GM19468 (cell line): Measurements from ENCODE around the gene SERPINI1.
A peak's percentile ranks its signal among the peaks of the same experiment; 100 is the strongest.

Source experiments
- ATAC-seq: cut with Tn5 transposase; IDR thresholded peaks from one replicate; pipeline ENCODE4 v1.9.1; 2021; ENCODE audit warnings: mild to moderate bottlenecking, moderate library complexity, moderate number of reproducible peaks; ENCODE audit not compliant: unreplicated experiment; ENCODE audit errors: extremely low read depth

Gene SERPINI1

DNA sequence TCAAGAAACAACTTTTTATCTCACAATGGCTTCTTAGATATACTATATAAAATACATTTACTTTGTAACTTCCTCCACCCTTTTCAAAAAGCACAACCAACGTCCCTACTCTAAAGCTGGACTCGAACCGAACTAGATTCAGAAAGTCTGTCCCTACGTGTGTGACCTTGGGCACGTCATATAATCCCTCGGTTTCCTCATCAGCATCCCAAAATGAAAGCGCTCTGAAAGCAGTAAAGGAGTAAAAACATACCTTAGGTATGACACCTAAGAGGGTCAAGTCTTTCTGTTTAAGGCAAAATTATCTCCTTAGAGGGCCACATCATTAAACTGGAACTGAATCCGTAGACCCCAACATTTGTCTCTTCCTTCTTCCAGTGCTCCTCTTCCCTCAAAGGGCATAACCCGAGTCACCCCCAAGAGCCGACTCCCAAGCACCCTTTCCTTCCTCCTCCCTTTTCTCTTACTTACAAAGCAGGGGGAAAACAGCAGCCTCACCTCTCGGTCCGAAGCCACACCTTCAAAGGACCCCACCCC, 1.5 kb upstream of the SERPINI1 start:
- ATAC-seq = no peak

DNA sequence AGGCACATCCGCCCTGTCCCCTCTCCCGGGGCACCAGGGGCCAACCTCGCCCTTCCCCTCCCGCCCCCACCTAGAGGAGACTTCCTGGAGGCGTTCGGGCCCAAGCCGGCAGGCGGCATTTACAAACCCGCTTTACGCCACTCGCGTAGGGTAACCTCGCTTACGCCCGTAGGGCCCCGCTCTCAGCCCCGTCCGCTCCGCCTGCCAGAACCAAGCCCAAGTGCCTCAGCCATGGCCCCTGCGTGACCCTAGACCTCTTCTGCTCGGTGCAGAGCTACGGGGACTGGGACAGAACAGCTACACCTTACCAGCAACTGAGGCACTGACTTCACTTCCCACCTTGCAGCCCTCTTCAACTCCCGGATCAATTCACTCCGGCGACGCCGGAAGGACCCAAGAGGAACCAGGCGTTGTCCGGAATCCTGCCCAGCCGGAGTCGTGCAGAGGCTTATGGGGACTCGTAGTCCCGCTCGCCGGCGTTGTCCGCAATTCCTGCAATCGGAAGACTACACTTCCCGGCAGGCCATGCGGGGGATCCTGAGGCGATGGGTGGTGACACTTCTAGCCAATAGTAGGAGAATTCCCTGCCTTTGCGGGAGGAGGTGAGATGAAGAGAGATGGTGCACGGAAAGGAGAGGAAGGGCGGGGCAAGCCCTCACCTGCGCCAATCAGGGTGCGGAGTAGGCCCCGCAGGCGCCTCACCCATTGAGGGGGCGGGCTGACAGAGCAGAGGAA, 856 bp upstream of the SERPINI1 start, which contains the start of gene PDCD10:
TSS of gene PDCD10 (minus strand) at position 395 of the 735 bp plus-strand sequence. CDS start 14,735 bp downstream, outside the sequence.
- ATAC-seq = peak; percentile 90

DNA sequence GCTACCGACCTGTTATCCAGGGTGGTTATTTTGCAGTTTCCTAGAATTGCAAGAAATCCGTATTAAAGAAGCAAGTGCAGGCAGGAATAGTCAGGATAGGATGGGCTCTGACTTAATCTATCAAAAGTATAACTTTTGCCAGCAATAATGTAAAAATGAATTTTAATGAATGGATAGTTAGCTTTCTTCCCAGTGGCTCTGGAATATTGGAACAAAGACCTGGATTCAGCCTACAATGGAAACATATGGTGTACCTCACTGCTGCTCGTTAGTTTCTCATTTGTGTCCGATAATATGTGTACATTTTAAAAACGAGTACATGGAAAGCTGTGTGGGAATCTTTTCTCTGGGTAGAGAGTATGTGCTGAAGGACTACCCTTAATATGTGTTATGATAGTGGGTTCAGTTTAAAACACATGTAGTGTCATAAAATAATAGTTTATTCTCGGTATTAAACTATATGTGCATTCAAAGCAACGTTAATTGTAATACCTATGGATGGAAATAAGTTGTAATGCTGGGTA, 805 bp downstream of the SERPINI1 start:
- no peak for ATAC-seq

DNA sequence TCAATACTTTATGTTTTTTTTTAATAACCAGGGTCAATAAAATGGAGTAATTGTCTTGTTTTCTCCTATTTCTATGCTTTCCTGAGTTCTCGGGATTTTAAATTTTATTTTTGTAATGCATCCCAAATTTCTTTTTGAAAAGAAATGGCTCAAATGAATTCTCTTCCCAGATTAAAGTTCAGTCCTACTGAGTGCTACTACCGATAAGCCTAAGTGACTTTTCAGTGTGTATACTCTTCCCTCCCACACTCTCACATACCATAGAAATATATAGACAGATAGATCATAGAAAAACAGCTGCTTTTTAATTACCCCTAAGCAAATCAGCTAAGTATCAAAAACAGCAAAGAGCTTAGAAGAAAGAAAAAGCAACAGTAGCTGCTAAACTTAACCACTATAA, 1.5 kb downstream of the SERPINI1 start:
- ATAC-seq = no peak

DNA sequence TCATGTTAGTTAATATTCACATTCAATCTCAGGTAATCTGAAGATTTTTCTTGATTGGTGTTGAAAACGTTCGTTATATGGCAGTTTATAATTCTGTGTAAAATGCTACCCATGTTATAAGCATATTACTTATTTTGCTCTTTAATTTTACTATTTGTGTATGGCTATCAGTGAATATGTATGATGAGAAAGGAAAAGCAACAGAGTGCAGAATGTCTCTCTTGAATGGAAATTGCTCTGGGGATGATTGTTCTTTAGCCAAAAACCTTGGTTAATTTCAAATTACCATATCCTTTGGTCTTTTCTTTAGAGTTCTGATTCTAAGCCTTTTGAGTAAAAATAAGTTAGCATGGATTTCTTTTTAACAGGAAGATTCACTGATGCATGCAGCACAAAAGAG, 2.5 kb downstream of the SERPINI1 start:
- ATAC-seq = no peak

DNA sequence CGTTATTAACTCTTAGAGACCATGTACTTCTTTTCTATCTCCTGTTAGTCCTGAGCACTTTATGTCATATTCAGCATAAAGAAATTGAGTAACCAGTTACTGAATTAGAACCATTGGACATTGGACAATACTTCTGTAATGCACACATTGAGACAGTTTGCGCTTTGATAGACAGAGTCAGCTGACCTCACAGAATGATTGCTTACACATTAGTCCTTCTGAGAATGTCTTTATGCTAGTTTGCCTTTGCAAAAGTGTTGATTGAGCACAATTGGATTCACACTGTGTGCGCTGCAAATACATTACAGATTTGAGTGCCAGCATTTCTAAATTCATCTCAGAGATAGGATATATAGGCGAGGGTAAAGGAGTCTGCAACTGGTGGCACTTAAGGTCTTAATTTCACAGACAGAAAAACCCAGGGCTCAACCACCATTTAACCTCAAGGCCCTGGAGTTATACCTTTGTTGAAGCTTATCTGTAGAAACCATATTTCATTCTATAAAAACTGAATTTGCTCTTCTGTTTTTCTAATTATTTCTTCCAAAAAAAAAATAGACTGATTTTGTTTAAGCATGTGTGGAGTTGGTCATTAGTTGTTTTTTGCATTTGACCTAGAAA, 3.8 kb downstream of the SERPINI1 start:
- no peak for ATAC-seq

DNA sequence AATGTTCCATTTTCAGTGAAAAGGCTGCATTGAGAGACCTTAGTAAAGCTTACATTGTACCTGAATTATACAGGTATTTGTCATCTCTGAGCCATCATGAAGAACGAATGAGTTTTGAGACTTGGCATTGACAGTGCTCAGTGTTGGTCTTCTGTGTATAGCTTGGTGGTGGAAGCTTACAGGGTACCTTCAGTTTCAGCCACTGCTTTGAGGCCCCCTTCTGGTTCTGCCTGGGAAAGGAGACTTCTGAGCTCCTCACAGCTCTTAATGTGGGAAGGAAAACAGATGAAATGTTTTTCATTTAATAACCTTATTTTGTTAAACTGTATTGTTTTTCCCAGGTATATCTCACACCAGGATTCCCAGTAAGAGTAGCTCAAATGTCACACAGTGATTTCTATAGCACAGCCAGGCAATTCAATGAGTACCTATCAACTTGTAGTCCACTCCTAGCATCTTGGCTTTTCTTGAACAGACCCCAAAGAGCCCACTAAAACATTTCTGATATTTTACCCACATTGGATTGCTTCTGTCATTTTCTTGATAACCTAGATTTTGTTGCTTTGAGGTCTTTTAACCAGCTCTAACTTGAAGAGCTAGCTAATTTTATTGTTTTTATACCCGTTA, 5.6 kb downstream of the SERPINI1 start:
- peak; percentile 80 for ATAC-seq

DNA sequence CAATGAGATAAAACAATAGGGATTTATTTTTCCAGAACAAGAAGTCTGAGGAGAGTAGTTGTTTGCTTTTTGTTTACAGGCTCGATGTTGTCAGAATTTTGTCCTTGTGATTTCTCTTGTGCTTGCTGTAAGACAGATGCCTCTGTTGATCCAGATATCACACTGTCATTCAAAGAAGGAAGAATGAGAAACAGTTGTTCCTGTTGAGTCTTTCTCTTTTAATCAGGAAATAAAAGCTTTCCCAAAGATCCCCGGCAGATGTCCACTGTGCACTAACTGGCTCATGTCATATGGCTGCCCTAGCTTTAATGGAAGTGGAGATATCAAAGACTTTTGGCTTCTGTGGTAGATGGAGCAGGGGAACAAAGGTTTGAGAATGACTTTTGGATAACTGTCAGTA, 6.8 kb downstream of the SERPINI1 start:
- no peak for ATAC-seq

DNA sequence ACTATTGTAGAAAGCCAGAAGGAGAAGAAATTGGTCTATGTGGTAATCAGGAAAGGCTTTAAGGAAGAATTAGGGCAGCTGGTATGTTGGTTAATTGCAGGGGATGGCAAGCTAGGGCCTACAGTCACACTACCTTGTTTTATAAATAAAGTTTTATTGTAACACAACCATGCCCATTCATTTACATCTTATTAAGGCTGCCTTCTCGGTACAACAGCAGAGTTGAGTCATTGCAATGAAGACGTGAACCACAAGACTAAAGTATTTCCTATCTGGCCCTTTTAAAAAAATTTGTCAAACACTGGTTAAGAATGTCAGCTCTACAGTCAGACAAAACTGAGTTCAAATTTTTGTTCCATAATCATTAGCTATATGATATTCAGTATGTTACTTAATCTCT, 8.3 kb downstream of the SERPINI1 start:
- ATAC-seq = no peak

DNA sequence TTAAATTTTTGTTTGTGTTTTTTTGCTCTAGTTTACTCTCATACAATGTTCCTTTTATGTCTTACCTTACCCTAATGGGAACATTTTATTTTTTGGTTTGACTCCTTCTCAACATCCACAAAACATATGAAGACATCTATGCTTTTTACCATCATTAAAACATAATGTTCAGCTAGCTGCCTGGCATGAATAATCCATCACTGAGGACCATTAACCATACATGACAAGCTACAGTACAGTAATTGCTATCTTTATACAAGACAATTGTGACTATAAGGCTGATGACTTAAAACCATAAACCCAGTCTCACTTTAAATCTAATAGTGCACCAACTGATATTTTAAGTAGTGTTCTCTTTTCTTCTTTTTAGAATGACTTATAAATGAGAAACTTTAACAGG, 13.7 kb downstream of the SERPINI1 start:
- ATAC-seq = no peak

DNA sequence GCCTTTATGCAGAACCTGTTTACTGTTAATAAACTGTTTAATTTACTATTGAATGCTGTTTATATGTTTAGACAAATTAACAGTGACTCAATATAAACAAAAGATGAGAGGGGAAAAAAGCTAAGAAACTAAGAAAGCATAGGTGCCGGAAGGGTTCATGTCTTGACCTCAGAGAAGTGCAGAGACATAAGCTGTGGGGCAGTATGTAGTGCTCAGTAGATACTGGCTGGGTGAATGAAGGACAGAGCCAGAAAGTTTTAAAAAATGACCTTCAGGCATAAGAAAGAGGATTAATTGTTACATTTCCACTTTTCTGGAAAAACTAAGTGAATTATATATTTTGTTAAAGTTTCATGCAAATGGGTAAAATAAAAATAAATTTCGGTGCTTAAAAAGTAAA, 14.2 kb downstream of the SERPINI1 start:
- ATAC-seq = no peak

DNA sequence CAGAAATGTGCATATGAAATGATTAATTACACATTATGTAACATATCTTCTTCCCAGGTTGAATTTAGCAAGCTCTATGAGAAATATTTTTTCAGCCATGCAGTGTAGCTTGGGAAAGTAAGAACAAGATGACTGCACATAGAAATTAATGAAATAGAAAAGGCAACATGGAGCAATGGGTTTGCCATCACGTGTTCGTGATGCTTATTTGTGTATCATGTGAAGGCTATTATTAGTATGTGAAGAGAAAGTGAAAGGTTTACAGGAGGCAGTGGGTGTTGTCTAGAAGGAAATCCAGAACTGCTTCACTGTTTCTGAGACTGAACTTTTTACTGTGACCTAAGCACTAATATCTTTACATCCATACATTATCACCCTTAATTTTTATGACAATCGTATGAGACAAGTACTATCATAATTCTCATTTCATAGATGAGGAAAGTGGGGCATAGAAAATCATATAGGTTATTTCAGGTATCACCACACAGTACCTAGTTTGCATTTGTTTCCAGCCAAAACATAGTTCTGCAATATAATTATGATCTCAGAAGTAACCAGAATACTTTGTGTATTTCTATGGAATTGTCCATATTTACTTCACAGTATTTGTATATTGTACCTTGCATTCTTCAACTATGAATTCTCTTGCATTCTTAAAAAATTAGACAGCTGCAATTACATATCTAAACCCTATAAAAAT, 14.9 kb downstream of the SERPINI1 start:
- ATAC-seq = peak; percentile 99

DNA sequence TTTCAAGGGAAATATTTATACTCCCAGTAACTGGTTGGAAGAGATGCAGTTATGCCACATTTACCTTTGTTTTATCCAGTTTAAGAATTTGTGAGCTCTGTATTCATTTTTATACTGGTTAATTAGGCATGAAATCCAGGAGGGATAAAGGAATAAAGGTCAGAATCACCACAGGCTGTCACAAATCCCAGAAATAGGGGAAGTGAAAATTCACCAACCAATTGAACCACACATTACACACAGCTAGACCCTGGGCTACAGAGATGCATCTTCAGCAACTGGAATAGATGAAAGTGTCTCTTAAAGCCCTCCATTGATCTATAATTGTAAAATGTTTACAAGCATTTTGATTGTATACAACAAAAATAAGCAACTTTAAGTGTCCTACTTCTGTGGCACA, 18.5 kb downstream of the SERPINI1 start:
- no peak for ATAC-seq

DNA sequence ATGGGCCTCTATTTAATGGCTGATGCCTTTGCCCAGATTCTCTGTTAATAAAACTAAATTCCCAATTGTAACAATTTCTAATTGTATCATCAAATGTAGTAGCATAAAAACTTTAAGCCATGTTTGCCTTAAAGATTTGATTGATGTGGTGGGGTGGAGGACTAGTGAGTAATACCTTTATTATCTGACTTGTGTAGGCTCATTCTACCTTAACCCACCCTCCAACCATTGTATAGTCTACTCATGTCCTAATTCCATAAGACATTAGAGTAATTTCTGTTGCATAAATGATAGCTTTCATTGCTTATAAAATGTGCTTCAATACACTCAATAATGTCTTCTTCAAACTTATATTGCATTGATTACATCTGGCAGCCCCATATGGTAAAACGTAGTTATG, 25.8 kb downstream of the SERPINI1 start:
- ATAC-seq = no peak

DNA sequence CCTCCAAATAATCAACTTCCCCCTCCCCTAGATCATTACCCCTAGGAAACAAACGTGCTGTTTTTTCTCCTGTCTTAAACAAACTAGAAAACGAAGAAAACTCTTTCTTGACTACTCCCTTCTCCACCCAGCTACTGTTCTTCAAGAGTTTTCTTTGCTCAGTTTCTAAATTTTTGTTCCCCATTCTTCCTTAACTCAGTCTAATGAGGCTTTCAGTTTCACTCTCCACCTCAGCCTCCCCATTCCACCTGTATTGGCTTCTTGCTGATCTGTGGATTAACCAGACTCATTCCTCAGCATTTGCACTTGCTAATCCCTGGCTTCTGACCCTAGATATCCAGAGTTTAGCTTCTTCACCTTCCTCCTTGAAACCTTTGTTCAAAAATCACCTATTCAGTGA, 26.8 kb downstream of the SERPINI1 start:
- no peak for ATAC-seq

DNA sequence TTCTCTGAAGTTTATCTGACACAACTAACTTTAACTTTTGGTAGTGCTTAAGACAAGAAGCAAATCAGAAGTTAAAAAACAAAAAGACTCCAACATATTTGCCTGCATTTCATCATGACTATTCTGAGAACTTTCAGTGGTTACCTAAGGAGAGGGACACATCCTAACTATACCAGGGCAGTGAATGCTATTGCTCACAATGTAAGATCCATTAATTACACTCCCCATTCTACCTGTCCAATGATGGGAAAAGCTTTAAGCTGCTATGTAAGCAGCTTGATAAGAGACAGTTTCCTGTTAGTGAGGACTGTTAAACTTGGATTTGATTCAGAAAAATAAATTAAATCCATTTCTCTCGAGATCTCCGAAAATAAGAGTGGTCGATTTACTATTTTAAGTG, 37.5 kb downstream of the SERPINI1 start:
- no peak for ATAC-seq

DNA sequence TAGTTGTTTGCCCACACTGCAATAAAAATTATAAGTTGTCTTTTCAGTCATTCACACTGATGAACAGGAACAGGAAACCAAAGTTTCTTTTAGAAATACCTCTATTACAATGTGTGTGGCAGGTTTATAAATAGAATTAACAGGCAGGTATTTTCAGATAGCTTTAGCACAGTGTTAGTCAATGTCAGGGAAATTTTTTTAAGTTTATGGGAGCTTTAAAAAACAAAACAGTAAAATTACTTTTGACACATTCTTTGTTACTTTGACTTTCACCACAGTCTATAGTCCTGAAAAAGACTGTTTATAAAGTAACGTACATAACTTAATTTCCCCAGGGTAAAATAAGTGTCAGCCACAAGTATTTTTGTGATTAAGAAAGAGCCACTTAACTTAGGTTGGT, 38.1 kb downstream of the SERPINI1 start:
- peak; percentile 28 for ATAC-seq

DNA sequence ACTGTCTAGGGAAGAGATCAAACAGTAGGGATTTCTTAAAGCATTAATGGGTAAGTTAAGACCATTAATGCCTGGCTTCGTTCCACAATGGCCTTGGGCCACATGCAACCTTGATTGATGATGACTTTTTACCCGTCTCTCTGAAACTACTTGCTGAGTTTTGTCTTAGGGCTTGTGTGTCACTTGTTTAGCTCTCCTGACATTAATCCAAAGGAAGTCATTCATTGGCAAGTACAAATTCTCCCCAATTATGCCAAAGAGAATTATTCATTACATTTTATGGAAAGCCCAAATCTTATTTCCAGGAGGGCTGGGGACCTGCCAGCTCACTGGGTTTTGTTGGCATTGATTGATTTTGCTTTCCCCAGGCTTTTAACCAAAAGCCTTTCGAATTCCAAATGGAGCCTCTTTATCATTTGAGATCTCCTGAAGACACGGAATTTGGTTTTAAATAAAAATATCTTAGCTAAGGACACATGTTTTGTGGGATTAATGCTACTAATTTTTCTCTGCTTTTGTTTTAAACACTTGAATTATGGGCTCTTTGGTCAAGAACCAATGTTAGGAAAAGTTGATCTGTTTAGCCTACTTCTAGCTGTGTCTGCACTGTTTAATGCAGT, 40.7 kb downstream of the SERPINI1 start:
- ATAC-seq = no peak

DNA sequence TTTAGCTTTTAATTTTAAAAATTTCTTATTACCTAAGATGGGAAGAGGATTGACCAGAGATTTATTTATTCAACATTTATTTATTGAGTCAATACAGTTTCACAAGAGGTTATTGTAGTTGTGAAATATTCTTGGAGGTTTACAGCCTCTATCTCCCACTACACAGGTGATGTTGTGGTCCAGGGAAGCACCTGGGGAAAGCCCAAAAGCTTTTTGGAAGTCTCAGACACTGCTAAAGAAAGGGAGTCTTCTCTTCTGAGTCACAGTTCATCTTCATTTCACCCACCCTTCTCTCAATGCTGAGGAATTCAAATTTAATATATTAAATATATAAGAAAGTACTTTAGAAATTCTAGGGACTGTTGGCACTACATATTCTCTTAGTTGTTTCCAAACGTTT, 41.8 kb downstream of the SERPINI1 start:
- no peak for ATAC-seq
